Measurements from ENCODE around the gene GTF3C5.

GRCh38 chr9:133054966-133055365, 24.2 kb downstream of the GTF3C5 start:
- TF ChIP-seq POLR2AphosphoS2 (IDR thresholded peaks at IDR 0.05; ENCODE audit: low read depth, low read length) (no peak), REST (IDR thresholded peaks at IDR 0.05; ENCODE audit: low read depth, low read length) (no peak), CTCF (IDR thresholded peaks at IDR 0.05 in 2 of 3, conservative IDR thresholded peaks at IDR 0.05 in 1 of 3; ENCODE audit: control insufficient read depth in 2 of 3, extremely low read depth in 1 of 3, insufficient read depth in 1 of 3, low read depth in 3 of 3, low read length in 3 of 3) (no peak), BMI1 (IDR thresholded peaks at IDR 0.05; ENCODE audit: borderline replicate concordance) (no peak), POLR2AphosphoS5 (IDR thresholded peaks at IDR 0.05; ENCODE audit: low read length) (no peak), MAX (IDR thresholded peaks at IDR 0.05; ENCODE audit: low read depth, low read length) (no peak), SREBF2 (IDR thresholded peaks at IDR 0.05; ENCODE audit: low read length) (no peak), HDGF (IDR thresholded peaks at IDR 0.05) (no peak), NFIC (IDR thresholded peaks at IDR 0.05; ENCODE audit: low read depth, low read length) (no peak), ZNF687 (IDR thresholded peaks at IDR 0.05) (no peak), MXI1 (IDR thresholded peaks at IDR 0.05; ENCODE audit: low read depth, low read length) (no peak)
